Activated CD8-positive, alpha-beta memory T cell treated with anti-CD3 and anti-CD28 coated beads for 48 hours (primary cell): Measurements from ENCODE around the gene FLT3LG.
A peak's percentile ranks its signal among the peaks of the same experiment; 100 is the strongest.

Source experiments
- DNase-seq, 3 experiments: peaks; one replicate each; pipeline ENCODE4 v3.0.0-alpha.2; 2020; ENCODE audit warnings: low read depth in 2 of 3, low spot score in 2 of 3

The FLT3LG gene

DNA sequence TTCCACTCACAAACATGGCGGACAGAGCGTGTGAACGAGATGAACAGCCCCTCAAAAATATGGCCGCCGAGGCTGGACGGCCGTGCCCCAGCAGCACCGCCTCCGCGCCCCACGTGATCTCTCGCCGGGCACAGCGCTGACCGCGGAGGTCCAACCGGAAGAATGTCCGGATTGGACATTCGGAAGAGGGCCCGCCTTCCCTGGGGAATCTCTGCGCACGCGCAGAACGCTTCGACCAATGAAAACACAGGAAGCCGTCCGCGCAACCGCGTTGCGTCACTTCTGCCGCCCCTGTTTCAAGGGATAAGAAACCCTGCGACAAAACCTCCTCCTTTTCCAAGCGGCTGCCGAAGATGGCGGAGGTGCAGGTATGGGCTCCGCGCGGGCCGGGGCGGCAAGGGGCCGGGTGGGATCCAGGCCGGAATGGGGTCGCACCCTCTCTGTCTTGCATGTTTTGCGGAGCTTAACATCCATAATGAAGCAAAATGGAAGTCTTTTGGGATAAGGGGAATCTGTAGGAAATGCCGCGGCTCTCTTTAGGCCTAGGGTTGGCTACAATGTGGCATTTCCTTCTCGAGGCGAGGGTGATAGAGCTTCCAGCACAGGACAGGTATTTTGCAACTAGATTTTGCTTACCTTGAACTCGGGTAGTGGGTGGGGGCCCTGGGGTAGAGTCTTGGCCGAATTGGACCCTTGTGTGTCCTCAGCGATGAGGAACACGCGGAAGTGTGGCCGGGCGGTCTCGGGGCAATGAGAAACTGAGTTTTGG lies 13.4 kb downstream of the FLT3LG start, which contains the start of gene RPL13A:
Gene RPL13A, plus strand, starts transcription at position 332 of the 769 bp plus-strand sequence. Its CDS starts 22 bp downstream, at position 354.
- peak; percentile 98 to 100 (median 99) for DNase-seq

DNA sequence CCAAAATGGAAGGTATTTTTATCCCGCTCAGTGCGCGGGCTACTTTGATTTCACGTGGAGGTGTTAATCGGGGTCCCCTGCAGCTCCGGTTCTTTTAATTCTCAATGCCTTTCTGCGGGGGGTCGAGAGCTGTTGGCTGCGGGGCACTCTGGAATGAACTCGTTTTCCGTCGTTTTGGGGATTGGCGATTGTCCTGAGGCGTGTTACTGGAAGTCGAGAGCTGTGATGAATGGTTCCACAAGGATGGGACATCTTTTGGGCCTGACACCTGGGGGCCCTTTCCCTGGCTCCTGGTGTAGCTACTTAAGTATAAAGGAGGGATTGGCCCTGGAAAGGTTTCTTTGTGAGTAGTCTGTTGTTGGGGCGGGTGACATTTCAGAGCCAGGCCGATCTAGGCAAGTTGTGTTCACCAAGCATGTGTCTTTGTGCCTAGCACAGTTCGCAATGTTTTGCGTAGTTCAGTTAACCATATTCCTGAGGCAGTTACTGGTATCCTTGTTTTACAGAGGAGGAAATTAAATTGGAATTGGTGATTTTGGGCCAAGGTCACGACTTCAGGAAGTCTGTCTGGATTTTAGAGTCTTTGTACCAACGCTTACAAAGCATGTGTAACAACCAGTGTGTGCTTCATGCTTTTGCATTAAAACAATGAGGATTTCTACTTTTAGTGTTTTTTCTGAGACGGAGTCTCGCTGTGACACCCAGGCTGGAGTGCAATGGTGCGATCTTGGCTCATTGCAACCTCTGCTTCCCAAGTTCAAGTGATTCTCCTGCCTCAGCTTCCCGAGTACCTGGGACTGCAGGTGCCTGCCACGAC lies 14.2 kb downstream of the FLT3LG start:
- DNase-seq = no peak

GRCh38 chr19:49488863-49489537 lies 15.0 kb downstream of the FLT3LG start:
- DNase-seq = no peak

DNA sequence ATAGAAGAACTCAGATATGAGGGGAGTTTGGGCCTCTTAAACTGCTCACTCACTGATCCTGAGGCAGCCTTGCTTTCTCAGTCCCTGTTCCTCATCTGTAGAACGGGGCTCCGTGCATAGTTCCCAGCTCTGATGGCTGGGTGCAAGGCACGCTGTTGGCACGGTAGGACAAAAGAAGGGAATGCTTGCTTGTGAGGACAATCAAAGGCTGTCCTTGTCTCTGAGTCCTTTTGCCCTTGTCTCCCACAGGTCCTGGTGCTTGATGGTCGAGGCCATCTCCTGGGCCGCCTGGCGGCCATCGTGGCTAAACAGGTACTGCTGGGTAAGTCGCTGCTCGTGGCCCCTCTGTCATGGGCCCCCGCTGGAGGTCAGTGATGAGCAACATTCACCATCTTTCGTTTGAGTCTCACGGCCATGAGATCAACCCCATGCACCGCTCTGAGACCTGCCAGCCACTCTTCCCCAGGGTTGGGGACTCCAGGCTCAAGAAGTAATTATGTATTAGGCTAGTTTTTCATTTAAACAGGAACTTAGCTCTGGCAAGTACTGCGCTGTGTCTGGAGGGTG lies 15.7 kb downstream of the FLT3LG start:
- no peak for DNase-seq

GRCh38 chr19:49490287-49491029 lies 16.4 kb downstream of the FLT3LG start:
- DNase-seq = no peak

- DNase-seq = no peak
Observed at GRCh38 chr19:49491030-49491803, 17.2 kb downstream of the FLT3LG start.

DNA sequence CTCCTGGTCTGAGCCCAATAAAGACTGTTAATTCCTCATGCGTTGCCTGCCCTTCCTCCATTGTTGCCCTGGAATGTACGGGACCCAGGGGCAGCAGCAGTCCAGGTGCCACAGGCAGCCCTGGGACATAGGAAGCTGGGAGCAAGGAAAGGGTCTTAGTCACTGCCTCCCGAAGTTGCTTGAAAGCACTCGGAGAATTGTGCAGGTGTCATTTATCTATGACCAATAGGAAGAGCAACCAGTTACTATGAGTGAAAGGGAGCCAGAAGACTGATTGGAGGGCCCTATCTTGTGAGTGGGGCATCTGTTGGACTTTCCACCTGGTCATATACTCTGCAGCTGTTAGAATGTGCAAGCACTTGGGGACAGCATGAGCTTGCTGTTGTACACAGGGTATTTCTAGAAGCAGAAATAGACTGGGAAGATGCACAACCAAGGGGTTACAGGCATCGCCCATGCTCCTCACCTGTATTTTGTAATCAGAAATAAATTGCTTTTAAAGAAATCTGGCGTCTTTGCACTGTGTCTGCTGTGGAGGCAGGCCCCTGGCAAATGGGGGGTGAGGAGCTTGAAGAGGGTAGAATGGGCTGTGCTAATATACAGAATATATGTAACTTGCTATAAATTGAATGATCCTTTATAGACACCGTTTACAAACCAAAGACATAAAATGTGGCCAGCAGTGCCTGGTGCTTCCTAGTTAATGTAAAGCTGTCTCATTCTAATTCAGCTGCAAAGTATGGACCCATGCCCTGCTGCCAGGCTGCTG lies 18.0 kb downstream of the FLT3LG start:
- no peak for DNase-seq

GRCh38 chr19:49492573-49493405 lies 18.8 kb downstream of the FLT3LG start:
- no peak for DNase-seq

GRCh38 chr19:49496574-49497008 lies 22.6 kb downstream of the FLT3LG start:
- DNase-seq = no peak

DNA sequence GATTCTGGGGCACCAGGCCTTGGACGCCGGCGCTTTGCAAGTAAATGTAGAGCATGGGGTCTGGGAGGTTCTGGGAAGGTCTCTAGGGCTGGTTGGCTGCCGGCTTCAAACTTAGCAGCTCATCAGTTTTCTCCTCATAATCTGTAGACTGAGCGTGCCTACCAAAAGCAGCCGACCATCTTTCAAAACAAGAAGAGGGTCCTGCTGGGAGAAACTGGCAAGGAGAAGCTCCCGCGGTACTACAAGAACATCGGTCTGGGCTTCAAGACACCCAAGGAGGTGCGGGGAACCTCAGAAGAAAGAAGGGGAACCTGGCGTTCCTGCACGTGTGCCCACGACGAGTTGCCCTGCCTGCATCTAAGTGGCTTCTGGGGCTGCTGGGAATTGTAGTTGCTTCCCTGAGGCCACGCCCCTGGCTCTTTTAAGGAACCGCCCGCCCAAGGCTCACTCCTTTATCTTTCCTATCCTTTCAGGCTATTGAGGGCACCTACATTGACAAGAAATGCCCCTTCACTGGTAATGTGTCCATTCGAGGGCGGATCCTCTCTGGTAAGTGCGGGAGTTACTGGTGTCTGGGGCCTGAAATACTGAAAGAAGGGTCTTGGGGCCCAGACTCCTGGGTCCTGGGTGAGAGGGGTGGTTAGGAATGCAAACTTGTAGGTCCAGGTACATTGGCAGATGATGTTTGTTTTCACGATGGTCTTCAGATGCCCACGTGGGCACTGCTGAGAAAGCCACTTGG lies 23.2 kb downstream of the FLT3LG start:
- DNase-seq = no peak

DNA sequence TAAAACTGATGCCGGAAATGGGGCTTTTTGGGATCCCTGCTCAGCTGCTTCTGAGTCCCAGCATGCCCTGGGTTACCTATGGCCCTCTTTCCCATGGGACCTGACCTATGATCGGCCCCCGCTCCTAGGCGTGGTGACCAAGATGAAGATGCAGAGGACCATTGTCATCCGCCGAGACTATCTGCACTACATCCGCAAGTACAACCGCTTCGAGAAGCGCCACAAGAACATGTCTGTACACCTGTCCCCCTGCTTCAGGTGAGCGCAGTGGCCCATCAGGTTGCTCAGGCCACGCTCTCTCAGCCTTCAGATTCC lies 23.7 kb downstream of the FLT3LG start:
- no peak for DNase-seq

- no peak for DNase-seq
Observed at GRCh38 chr19:49498475-49498874, 24.5 kb downstream of the FLT3LG start.

DNA sequence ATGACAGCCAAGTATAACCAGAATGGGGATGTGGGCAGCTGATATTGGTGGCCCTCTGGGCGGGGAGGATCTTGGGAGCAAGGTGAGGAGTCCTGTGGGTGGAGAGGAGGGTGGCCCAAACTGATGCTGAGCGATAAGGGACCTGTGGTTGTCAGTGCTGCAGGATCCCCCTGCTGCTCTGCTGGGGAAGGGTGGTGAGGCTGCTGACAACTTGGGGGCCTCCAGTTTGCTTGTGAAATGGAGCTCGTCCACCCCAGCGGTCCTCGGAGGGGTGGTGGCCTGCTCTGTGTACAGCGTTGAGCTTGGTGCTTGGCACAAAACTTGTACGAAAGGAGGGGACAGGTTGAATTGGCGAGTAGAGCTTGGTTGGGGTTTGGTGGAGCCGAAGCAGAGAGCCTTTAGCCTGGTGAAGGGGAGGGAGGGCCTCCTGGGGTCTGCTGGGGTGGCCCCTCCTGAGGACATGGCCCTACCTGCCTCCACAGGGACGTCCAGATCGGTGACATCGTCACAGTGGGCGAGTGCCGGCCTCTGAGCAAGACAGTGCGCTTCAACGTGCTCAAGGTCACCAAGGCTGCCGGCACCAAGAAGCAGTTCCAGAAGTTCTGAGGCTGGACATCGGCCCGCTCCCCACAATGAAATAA lies 25.1 kb downstream of the FLT3LG start:
- DNase-seq = no peak

- DNase-seq = no peak
Observed at GRCh38 chr19:49502866-49503581, 29.0 kb downstream of the FLT3LG start.

GRCh38 chr19:49503582-49503962 lies 29.6 kb downstream of the FLT3LG start:
- DNase-seq = no peak

GRCh38 chr19:49506575-49507105 lies 32.6 kb downstream of the FLT3LG start:
- peak in 1 of 3 experiments; percentile 69 for DNase-seq
